Endodermal cell (in vitro differentiated cells): ENCODE data around the gene DACT3. TPM values are rescaled to one million over a fixed set of nuclear protein-coding genes. Genes with fewer than 3 reads are reported as not detected.
A peak's percentile ranks its signal among the peaks of the same experiment; 100 is the strongest.

ENCODE experiments used
- DNase-seq: peaks from one replicate; pipeline ENCODE4 v3.0.0-alpha.2; 2017
- H3K27ac ChIP-seq: 2 replicates; pipeline ENCODE4 v1.5.1; 2013; ENCODE audit warnings: mild to moderate bottlenecking, low read depth, low read length, moderate library complexity
- H3K27me3 ChIP-seq: 2 replicates; pipeline ENCODE4 v1.6.1; 2013; ENCODE audit warnings: mild to moderate bottlenecking, low read length, moderate library complexity; ENCODE audit not compliant: insufficient read depth, control insufficient read depth, poor library complexity, severe bottlenecking
- H3K36me3 ChIP-seq: 2 replicates; pipeline ENCODE4 v1.7.0; 2013; ENCODE audit warnings: mild to moderate bottlenecking, low read length, moderate library complexity; ENCODE audit not compliant: control insufficient read depth, insufficient read depth
- H3K4me1 ChIP-seq: one replicate; pipeline ENCODE4 v1.7.0; 2013; ENCODE audit warnings: low read length; ENCODE audit not compliant: control insufficient read depth, insufficient read depth
- H3K4me3 ChIP-seq: 2 replicates; pipeline ENCODE4 v1.5.1; 2013; ENCODE audit warnings: mild to moderate bottlenecking, low read length, moderate library complexity
- H3K9ac ChIP-seq: 2 replicates; pipeline ENCODE4 v1.6.1; 2013; ENCODE audit warnings: mild to moderate bottlenecking, low read length, moderate library complexity; ENCODE audit not compliant: poor library complexity, severe bottlenecking; ENCODE audit errors: extremely low read depth
- H3K9me3 ChIP-seq: 2 replicates; pipeline ENCODE4 v1.6.1; 2013; ENCODE audit warnings: mild to moderate bottlenecking, low read length, moderate library complexity; ENCODE audit not compliant: control insufficient read depth
- H3K27ac Mint-ChIP-seq: 2 replicates; pipeline ENCODE4 v1.8.0; 2020; ENCODE audit warnings: mixed read lengths
- H3K27me3 Mint-ChIP-seq: 2 replicates; pipeline ENCODE4 v1.8.0; 2021; ENCODE audit warnings: mild to moderate bottlenecking, mixed read lengths; ENCODE audit not compliant: insufficient read depth
- H3K36me3 Mint-ChIP-seq: 2 replicates; pipeline ENCODE4 v1.8.0; 2020; ENCODE audit warnings: low read depth, mixed read lengths
- H3K4me1 Mint-ChIP-seq: 2 replicates; pipeline ENCODE4 v1.8.0; 2020; ENCODE audit warnings: mixed read lengths
- H3K4me3 Mint-ChIP-seq: 2 replicates; pipeline ENCODE4 v1.8.0; 2020; ENCODE audit warnings: mild to moderate bottlenecking, moderate library complexity, mixed read lengths
- H3K9me3 Mint-ChIP-seq: 2 replicates; pipeline ENCODE4 v1.8.0; 2020; ENCODE audit warnings: mild to moderate bottlenecking, mixed read lengths
- CTCF ChIP-seq: fragments of 200-600 bp; sonication (generic); conservative IDR thresholded peaks from 2 replicates; pipeline ENCODE4 v1.5.0; 2021; ENCODE audit warnings: antibody characterized with exemption, mild to moderate bottlenecking
- WGBS, 2 experiments: methylation state at CpG; one replicate each; pipeline versions ENCODE4 v1.1.5 to v1.1.7; 2013; ENCODE audit warnings: missing lambda C conversion rate in 2 of 2, mixed read lengths in 1 of 2; ENCODE audit not compliant: insufficient coverage in 1 of 2, insufficient read length in 1 of 2; 5-methylcytosine and 5-hydroxymethylcytosine counted together
- total RNA-seq, 2 donors: library from RNA; stranded (reverse); fragmentation: NEBNext Ultra II Directional in 1 of 2; extraction: Animal tissue kit (Norgen Biotek cat#: 25700) in 1 of 2; gene quantifications; 2 replicates in 1 of 2; 3 replicates in 1 of 2; pipeline ENCODE4 v1.2.1, GENCODE V29; 2021

The DACT3 gene
- total RNA-seq, 2 donors from 2014 or later, result 0.15 to 0.70 TPM

DNA sequence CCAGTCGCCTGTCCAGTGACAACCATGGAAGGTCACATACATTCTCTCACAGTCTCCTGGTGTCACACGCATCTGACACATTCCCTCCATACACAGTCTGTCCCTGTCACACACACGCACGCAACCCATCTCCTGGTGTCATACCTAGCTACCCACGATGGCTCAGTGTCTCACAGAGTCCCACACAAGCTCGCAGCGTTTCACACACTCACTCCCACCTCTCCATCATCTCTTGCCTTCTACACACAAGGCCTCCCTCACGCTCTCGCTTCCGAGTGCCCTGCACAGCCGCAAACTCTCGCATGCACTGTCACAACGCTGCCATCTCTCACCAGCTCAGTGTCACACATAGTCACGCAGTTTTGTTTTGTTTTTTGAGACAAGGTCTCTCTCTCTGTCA is 23.8 kb downstream of the DACT3 start:
- Mint-ChIP-seq H3K36me3 (no peaks in the 10 kb centered on the region), H3K4me1 (peaks cover 4% of the 10 kb centered on the region), H3K27ac (no peak overlapping the region), H3K27me3 (peaks cover 57% of the 10 kb centered on the region), H3K4me3 (no peak overlapping the region), H3K9me3 (no peaks in the 10 kb centered on the region)
- Histone ChIP-seq H3K9me3 (no peaks in the 10 kb centered on the region), H3K4me1 (no peaks in the 10 kb centered on the region), H3K9ac (no peak overlapping the region), H3K36me3 (no peaks in the 10 kb centered on the region), H3K27ac (no peak overlapping the region), H3K27me3 (peaks cover 93% of the 10 kb centered on the region), H3K4me3 (no peak overlapping the region)
- 86 to 87% methylated on average over 14 of the region's 14 CpGs for WGBS, 2 experiments
- DNase-seq, result no peak
- TF ChIP-seq CTCF, result no peak

- no peaks in the 10 kb centered on the region for H3K9me3 ChIP-seq
- no peak within 1 kb of the TSS for H3K4me3 ChIP-seq
- no peak within 1 kb of the TSS for H3K27ac ChIP-seq
- Mint-ChIP-seq H3K4me3 (no peak within 1 kb of the TSS), H3K27ac (no peak within 1 kb of the TSS), H3K36me3 (no peaks in the 10 kb centered on the region), H3K9me3 (no peaks in the 10 kb centered on the region), H3K4me1 (peaks cover 4% of the 10 kb centered on the region), H3K27me3 (peaks cover 56% of the 10 kb centered on the region)
- peak; percentile 76 for DNase-seq
- no peak for TF ChIP-seq CTCF
- no peaks in the 10 kb centered on the region for H3K36me3 ChIP-seq
- H3K27me3 ChIP-seq, result peaks cover 88% of the 10 kb centered on the region
- WGBS, 2 experiments, result 14 to 25% methylated on average over 4 to 32 of the region's 34 CpGs
- no peaks in the 10 kb centered on the region for H3K4me1 ChIP-seq
- no peak within 1 kb of the TSS for H3K9ac ChIP-seq
Measured at GRCh38 chr19:46635920-46636761, 24.8 kb downstream of the DACT3 start, which contains the start of gene GNG8. TSS of gene GNG8 (minus strand) at chr19:46636202. CDS start at chr19:46634682, 1,520 bp downstream.

DNA sequence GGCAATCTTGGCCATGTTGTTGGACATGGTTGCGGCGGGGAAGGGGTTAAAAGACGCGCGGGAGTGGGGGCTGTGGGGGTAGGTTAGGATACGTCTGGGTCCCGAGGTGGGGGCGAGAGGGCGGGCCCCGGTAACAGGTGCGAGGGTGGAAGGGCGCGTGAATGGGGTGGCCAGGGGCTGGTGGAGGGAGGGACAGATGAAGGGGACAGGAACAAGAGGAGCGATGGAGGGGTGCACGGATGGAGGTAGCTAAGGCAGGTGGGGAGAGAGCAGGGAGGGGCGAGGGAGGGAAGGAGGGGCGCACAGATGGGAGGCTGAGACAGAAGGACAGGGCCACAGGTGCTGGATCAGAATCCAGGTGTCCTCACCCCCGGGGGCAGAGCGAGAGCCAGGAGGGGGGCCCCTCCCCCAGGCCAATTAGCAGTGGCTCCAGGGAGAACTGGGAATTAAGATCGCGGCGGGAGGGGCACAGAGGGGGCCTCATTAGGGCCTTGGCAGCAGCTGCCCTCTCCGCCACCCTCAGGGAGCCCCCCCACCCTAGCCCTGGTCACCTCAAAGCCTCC is 26.2 kb downstream of the DACT3 start:
- WGBS, 2 experiments, result 0 to 4% methylated on average over 8 to 23 of the region's 23 CpGs
- no peaks in the 10 kb centered on the region for H3K9me3 Mint-ChIP-seq
- peak; percentile 70 for DNase-seq
- no peak overlapping the region for H3K9ac ChIP-seq
- no peaks in the 10 kb centered on the region for H3K9me3 ChIP-seq
- TF ChIP-seq CTCF, result no peak
- peaks cover 44% of the 10 kb centered on the region for H3K27me3 Mint-ChIP-seq
- no peaks in the 10 kb centered on the region for H3K36me3 Mint-ChIP-seq
- no peak overlapping the region for H3K27ac ChIP-seq
- H3K27me3 ChIP-seq, result peaks cover 74% of the 10 kb centered on the region
- peak overlapping the region; percentile 53 for H3K4me3 ChIP-seq
- H3K27ac Mint-ChIP-seq, result no peak overlapping the region
- H3K36me3 ChIP-seq, result no peaks in the 10 kb centered on the region
- H3K4me1 Mint-ChIP-seq, result peaks cover 4% of the 10 kb centered on the region
- no peaks in the 10 kb centered on the region for H3K4me1 ChIP-seq
- peak overlapping the region; percentile 48 for H3K4me3 Mint-ChIP-seq
